Measurements from ENCODE around the gene ASGR1. TPM values are rescaled to one million over a fixed set of nuclear protein-coding genes. Genes with fewer than 3 reads are reported as not detected.

The ASGR1 gene
- total and polyA plus RNA-seq, 2 donors: 0.90 to 3.3 TPM

- Histone ChIP-seq H3K27ac (ENCODE audit: low read depth in 1 of 2, low read length in 1 of 2) (no peak overlapping the region), H3K4me3 (ENCODE audit: low read length in 2 of 2) (no peak overlapping the region), H3K27me3 (ENCODE audit: control insufficient read depth in 2 of 2, insufficient read depth in 1 of 2, low read length in 1 of 2) (no peaks in the 10 kb centered on the region), H3K4me1 (ENCODE audit: control insufficient read depth in 2 of 2, insufficient read depth in 2 of 2, low read length in 2 of 2) (no peaks in the 10 kb centered on the region), H3K9me3 (ENCODE audit: control insufficient read depth in 2 of 2, insufficient read depth in 1 of 2, low read length in 1 of 2) (no peaks in the 10 kb centered on the region), H3K36me3 (ENCODE audit: control insufficient read depth in 2 of 2, insufficient read depth in 2 of 2, low read length in 1 of 2) (peaks cover 49 to 60% of the 10 kb centered on the region in 2 donors)
- WGBS: 97% methylated on average over 12 of the region's 12 CpGs
- DNase-seq (ENCODE audit: low read depth in 6 of 9, low spot score in 9 of 9): no peak
These were observed 16.8 kb upstream of the ASGR1 start for GRCh38 chr17:7195971-7196370.

DNA sequence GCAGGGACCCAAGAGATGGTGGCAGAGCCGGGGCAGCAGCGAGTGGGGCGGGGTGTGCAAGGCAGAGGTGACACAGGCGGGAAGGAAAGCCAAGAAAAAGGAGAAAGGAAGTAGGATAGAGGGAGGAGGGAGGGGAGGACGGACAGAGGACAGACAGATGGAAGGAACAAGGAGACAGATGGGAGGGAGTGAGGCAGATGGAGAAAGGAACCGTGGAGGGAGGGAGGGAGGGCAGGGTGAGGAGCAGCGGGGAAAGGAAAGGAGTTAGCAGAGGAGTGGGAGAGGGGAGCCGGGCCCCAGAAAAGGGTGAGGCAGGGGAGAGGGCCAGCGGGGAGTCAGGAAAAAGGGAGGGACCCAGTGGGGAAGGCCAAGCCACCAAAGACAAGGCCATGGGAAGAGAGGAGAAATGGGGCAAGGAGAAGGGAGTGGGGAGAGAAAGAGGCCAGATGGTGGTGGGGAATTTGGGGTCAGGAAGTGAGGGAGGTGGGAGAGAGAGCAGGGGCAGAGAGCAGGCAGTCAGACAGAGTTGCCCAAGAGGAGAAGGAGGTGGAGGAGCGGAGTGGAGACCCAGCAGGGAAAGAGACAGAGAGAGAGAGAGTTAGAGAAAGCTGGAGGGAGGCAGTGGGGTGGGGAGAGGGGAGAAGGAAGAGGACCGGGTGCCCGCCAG lies 13.2 kb upstream of the ASGR1 start:
- no peak for DNase-seq (ENCODE audit: low read depth in 6 of 9, low spot score in 9 of 9)
- H3K36me3 ChIP-seq (ENCODE audit: control insufficient read depth in 2 of 2, insufficient read depth in 2 of 2, low read length in 1 of 2): peaks cover 58 to 65% of the 10 kb centered on the region in 2 donors
- H3K4me1 ChIP-seq (ENCODE audit: control insufficient read depth in 2 of 2, insufficient read depth in 2 of 2, low read length in 2 of 2): no peaks in the 10 kb centered on the region
- no peak overlapping the region for H3K4me3 ChIP-seq (ENCODE audit: low read length in 2 of 2)
- H3K9me3 ChIP-seq (ENCODE audit: control insufficient read depth in 2 of 2, insufficient read depth in 1 of 2, low read length in 1 of 2): no peaks in the 10 kb centered on the region
- WGBS: 95% methylated on average over 12 of the region's 12 CpGs
- no peak overlapping the region for H3K27ac ChIP-seq (ENCODE audit: low read depth in 1 of 2, low read length in 1 of 2)
- no peaks in the 10 kb centered on the region for H3K27me3 ChIP-seq (ENCODE audit: control insufficient read depth in 2 of 2, insufficient read depth in 1 of 2, low read length in 1 of 2)

GRCh38 chr17:7191571-7192270 lies 12.6 kb upstream of the ASGR1 start:
- H3K36me3 ChIP-seq (ENCODE audit: control insufficient read depth in 2 of 2, insufficient read depth in 2 of 2, low read length in 1 of 2): peaks cover 54 to 62% of the 10 kb centered on the region in 2 donors
- 95% methylated on average over 26 of the region's 26 CpGs for WGBS
- DNase-seq (ENCODE audit: low read depth in 6 of 9, low spot score in 9 of 9): peak in 2 of 9 donors; percentile 19 to 20
- H3K4me3 ChIP-seq (ENCODE audit: low read length in 2 of 2): no peak overlapping the region
- H3K4me1 ChIP-seq (ENCODE audit: control insufficient read depth in 2 of 2, insufficient read depth in 2 of 2, low read length in 2 of 2): no peaks in the 10 kb centered on the region
- H3K9me3 ChIP-seq (ENCODE audit: control insufficient read depth in 2 of 2, insufficient read depth in 1 of 2, low read length in 1 of 2): no peaks in the 10 kb centered on the region
- no peak overlapping the region for H3K27ac ChIP-seq (ENCODE audit: low read depth in 1 of 2, low read length in 1 of 2)
- H3K27me3 ChIP-seq (ENCODE audit: control insufficient read depth in 2 of 2, insufficient read depth in 1 of 2, low read length in 1 of 2): no peaks in the 10 kb centered on the region

- Histone ChIP-seq H3K27ac (ENCODE audit: low read depth in 1 of 2, low read length in 1 of 2) (no peak overlapping the region), H3K4me1 (ENCODE audit: control insufficient read depth in 2 of 2, insufficient read depth in 2 of 2, low read length in 2 of 2) (no peaks in the 10 kb centered on the region), H3K27me3 (ENCODE audit: control insufficient read depth in 2 of 2, insufficient read depth in 1 of 2, low read length in 1 of 2) (no peaks in the 10 kb centered on the region), H3K9me3 (ENCODE audit: control insufficient read depth in 2 of 2, insufficient read depth in 1 of 2, low read length in 1 of 2) (no peaks in the 10 kb centered on the region), H3K36me3 (ENCODE audit: control insufficient read depth in 2 of 2, insufficient read depth in 2 of 2, low read length in 1 of 2) (peaks cover 47 to 57% of the 10 kb centered on the region in 2 donors), H3K4me3 (ENCODE audit: low read length in 2 of 2) (no peak overlapping the region)
- 98% methylated on average over 12 of the region's 12 CpGs for WGBS
- DNase-seq (ENCODE audit: low read depth in 6 of 9, low spot score in 9 of 9): no peak
These were observed 11.9 kb upstream of the ASGR1 start for GRCh38 chr17:7191069-7191468.

GRCh38 chr17:7190276-7190917 lies 11.2 kb upstream of the ASGR1 start:
- H3K27ac ChIP-seq (ENCODE audit: low read depth in 1 of 2, low read length in 1 of 2): no peak overlapping the region
- DNase-seq (ENCODE audit: low read depth in 6 of 9, low spot score in 9 of 9): no peak
- H3K4me3 ChIP-seq (ENCODE audit: low read length in 2 of 2): no peak overlapping the region
- WGBS: 95% methylated on average over 14 of the region's 14 CpGs
- H3K9me3 ChIP-seq (ENCODE audit: control insufficient read depth in 2 of 2, insufficient read depth in 1 of 2, low read length in 1 of 2): no peaks in the 10 kb centered on the region
- H3K27me3 ChIP-seq (ENCODE audit: control insufficient read depth in 2 of 2, insufficient read depth in 1 of 2, low read length in 1 of 2): no peaks in the 10 kb centered on the region
- peaks cover 40 to 50% of the 10 kb centered on the region in 2 donors for H3K36me3 ChIP-seq (ENCODE audit: control insufficient read depth in 2 of 2, insufficient read depth in 2 of 2, low read length in 1 of 2)
- no peaks in the 10 kb centered on the region for H3K4me1 ChIP-seq (ENCODE audit: control insufficient read depth in 2 of 2, insufficient read depth in 2 of 2, low read length in 2 of 2)

DNA sequence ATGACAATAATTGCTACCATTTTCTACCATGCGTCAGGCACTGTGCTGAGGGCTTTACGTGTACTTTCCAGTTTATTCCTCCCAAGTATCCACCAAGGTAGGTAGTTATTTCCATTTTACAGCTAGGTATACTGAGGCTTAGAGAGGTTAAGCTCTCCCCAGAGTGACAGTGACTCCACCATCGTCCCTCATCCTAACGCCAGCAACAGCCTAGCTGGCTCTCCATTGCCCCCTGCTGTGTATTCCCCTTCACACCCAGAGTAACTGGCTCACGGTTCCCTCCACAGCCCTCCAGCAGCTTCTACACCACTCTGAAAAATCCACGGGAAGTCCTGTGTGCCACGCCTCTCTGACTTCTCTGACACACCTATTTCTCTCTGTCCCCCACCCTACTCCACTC lies 7.1 kb upstream of the ASGR1 start:
- H3K4me3 ChIP-seq (ENCODE audit: low read length in 2 of 2): no peak overlapping the region
- peaks cover 12 to 18% of the 10 kb centered on the region in 2 donors for H3K36me3 ChIP-seq (ENCODE audit: control insufficient read depth in 2 of 2, insufficient read depth in 2 of 2, low read length in 1 of 2)
- DNase-seq (ENCODE audit: low read depth in 6 of 9, low spot score in 9 of 9): no peak
- 80% methylated on average over 7 of the region's 7 CpGs for WGBS
- H3K4me1 ChIP-seq (ENCODE audit: control insufficient read depth in 2 of 2, insufficient read depth in 2 of 2, low read length in 2 of 2): no peaks in the 10 kb centered on the region
- H3K27ac ChIP-seq (ENCODE audit: low read depth in 1 of 2, low read length in 1 of 2): no peak overlapping the region
- no peaks in the 10 kb centered on the region for H3K27me3 ChIP-seq (ENCODE audit: control insufficient read depth in 2 of 2, insufficient read depth in 1 of 2, low read length in 1 of 2)
- no peaks in the 10 kb centered on the region for H3K9me3 ChIP-seq (ENCODE audit: control insufficient read depth in 2 of 2, insufficient read depth in 1 of 2, low read length in 1 of 2)

- H3K36me3 ChIP-seq (ENCODE audit: control insufficient read depth in 2 of 2, insufficient read depth in 2 of 2, low read length in 1 of 2): peaks cover 0 to 10% of the 10 kb centered on the region in 2 donors
- H3K4me1 ChIP-seq (ENCODE audit: control insufficient read depth in 2 of 2, insufficient read depth in 2 of 2, low read length in 2 of 2): no peaks in the 10 kb centered on the region
- WGBS: 96% methylated on average over 6 of the region's 6 CpGs
- H3K27me3 ChIP-seq (ENCODE audit: control insufficient read depth in 2 of 2, insufficient read depth in 1 of 2, low read length in 1 of 2): peaks cover 0 to 3% of the 10 kb centered on the region in 2 donors
- no peak for DNase-seq (ENCODE audit: low read depth in 6 of 9, low spot score in 9 of 9)
- H3K9me3 ChIP-seq (ENCODE audit: control insufficient read depth in 2 of 2, insufficient read depth in 1 of 2, low read length in 1 of 2): no peaks in the 10 kb centered on the region
- no peak overlapping the region for H3K27ac ChIP-seq (ENCODE audit: low read depth in 1 of 2, low read length in 1 of 2)
- no peak overlapping the region for H3K4me3 ChIP-seq (ENCODE audit: low read length in 2 of 2)
These were observed 5.5 kb upstream of the ASGR1 start for GRCh38 chr17:7184647-7185046.

GRCh38 chr17:7184091-7184488 lies 4.9 kb upstream of the ASGR1 start:
- WGBS: 60% methylated on average over 14 of the region's 14 CpGs
- H3K27ac ChIP-seq (ENCODE audit: low read depth in 1 of 2, low read length in 1 of 2): no peak overlapping the region
- peaks cover 0 to 7% of the 10 kb centered on the region in 2 donors for H3K36me3 ChIP-seq (ENCODE audit: control insufficient read depth in 2 of 2, insufficient read depth in 2 of 2, low read length in 1 of 2)
- no peak overlapping the region for H3K4me3 ChIP-seq (ENCODE audit: low read length in 2 of 2)
- no peaks in the 10 kb centered on the region for H3K9me3 ChIP-seq (ENCODE audit: control insufficient read depth in 2 of 2, insufficient read depth in 1 of 2, low read length in 1 of 2)
- H3K27me3 ChIP-seq (ENCODE audit: control insufficient read depth in 2 of 2, insufficient read depth in 1 of 2, low read length in 1 of 2): peaks cover 2 to 8% of the 10 kb centered on the region in 2 donors
- H3K4me1 ChIP-seq (ENCODE audit: control insufficient read depth in 2 of 2, insufficient read depth in 2 of 2, low read length in 2 of 2): no peaks in the 10 kb centered on the region
- no peak for DNase-seq (ENCODE audit: low read depth in 6 of 9, low spot score in 9 of 9)

DNA sequence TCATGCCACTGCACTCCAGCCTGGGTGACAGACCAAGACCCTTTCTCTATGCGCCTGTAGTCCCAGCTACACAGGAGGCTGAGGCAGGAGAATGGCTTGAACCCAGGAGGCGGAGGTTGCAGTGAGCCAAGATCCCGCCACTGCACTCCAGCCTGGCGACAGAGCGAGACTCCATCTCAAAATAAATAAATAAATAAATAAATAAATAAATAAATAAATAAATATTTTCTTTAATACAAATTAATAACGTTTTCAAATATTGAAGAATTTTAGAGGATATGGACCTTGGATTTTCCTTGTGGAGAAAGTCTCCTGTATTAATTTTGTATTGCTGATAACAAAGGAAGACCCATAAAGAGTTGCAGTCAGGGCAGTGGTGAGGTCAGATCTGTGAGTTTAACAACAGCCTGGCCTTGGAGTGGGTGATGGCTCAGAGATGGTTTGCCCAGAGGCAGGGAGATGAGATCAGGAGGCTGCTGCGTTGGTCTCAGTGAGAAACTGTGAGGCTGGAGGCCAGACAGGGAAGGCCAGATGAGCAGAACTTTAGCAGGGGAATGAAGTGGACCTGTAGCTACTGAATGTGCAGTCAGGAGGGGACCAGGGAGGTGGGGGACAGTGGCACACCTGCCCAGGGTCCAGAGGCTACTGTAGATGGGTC lies 4.4 kb upstream of the ASGR1 start:
- DNase-seq (ENCODE audit: low read depth in 6 of 9, low spot score in 9 of 9): no peak
- Histone ChIP-seq H3K9me3 (ENCODE audit: control insufficient read depth in 2 of 2, insufficient read depth in 1 of 2, low read length in 1 of 2) (no peaks in the 10 kb centered on the region), H3K4me1 (ENCODE audit: control insufficient read depth in 2 of 2, insufficient read depth in 2 of 2, low read length in 2 of 2) (no peaks in the 10 kb centered on the region), H3K4me3 (ENCODE audit: low read length in 2 of 2) (no peak overlapping the region), H3K27me3 (ENCODE audit: control insufficient read depth in 2 of 2, insufficient read depth in 1 of 2, low read length in 1 of 2) (peaks cover 2 to 13% of the 10 kb centered on the region in 2 donors), H3K27ac (ENCODE audit: low read depth in 1 of 2, low read length in 1 of 2) (no peak overlapping the region), H3K36me3 (ENCODE audit: control insufficient read depth in 2 of 2, insufficient read depth in 2 of 2, low read length in 1 of 2) (peaks cover 0 to 7% of the 10 kb centered on the region in 2 donors)
- WGBS: 93% methylated on average over 7 of the region's 7 CpGs
